ENCODE results near the gene PMIS2. TPM values are rescaled to one million over a fixed set of nuclear protein-coding genes. Genes with fewer than 3 reads are reported as not detected.

PMIS2 gene
- total and polyA plus RNA-seq, 8 donors, result not detected

DNA sequence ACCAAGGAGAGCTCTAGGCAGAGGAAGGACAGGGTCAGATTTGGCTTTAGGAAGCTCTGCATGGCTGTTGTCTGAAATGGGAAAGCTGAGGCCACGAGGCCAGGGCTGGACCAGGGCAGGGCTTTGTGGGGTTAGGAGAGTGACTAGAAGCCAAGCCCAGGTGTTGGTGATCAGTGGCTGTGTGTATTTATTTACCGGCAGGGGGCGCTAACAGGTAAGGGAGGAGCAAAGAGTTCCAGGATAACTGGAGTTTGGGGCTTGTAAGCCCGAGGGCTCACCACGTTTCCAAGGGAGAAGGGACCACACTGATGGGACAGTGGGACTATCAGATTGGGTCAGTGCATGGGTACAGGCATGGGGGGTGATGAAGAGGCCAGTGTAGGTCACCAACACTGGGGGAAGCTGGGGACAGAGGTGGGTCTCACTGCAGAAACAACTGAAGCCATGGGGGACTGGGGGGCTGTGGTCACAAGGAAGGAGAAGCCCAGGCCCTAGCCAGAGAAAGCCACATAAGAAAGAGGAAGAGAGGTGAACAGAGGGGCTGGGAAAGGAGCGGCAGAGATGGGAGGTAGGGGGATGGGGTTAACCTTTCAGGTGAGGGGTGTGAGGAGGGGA is 36.7 kb upstream of the PMIS2 start:
- Histone ChIP-seq H3K27me3 (no peaks in the 10 kb centered on the region), H3K36me3 (peaks cover 0 to 31% (median 22%) of the 10 kb centered on the region in 4 donors), H3K9me3 (no peaks in the 10 kb centered on the region), H3K4me1 (peaks cover 13 to 37% (median 26%) of the 10 kb centered on the region in 4 donors), H3K27ac (no peak overlapping the region), H3K4me3 (no peak overlapping the region)
- no peak for TF ChIP-seq EP300 (IDR thresholded peaks at IDR 0.05)
- no peak for TF ChIP-seq POLR2A (IDR thresholded peaks at IDR 0.05)
- TF ChIP-seq POLR2AphosphoS5 (IDR thresholded peaks at IDR 0.05), result no peak
- TF ChIP-seq CTCF (IDR thresholded peaks at IDR 0.05), result peak in 5 of 7 experiments; percentile 62 to 78 (median 66)
- peak; percentile 63 to 88 for DNase-seq
- intact Hi-C loops (cut with DNase I; ENCODE audit: low total_unique reads), result loop anchor here (10.0 kb wide), 1 partner anchor 166 kb away; the partner anchor contains the start of gene KMT2B
- 15 to 20% (median 18%) methylated on average over 6 of the region's 6 CpGs for WGBS, 5 donors

DNA sequence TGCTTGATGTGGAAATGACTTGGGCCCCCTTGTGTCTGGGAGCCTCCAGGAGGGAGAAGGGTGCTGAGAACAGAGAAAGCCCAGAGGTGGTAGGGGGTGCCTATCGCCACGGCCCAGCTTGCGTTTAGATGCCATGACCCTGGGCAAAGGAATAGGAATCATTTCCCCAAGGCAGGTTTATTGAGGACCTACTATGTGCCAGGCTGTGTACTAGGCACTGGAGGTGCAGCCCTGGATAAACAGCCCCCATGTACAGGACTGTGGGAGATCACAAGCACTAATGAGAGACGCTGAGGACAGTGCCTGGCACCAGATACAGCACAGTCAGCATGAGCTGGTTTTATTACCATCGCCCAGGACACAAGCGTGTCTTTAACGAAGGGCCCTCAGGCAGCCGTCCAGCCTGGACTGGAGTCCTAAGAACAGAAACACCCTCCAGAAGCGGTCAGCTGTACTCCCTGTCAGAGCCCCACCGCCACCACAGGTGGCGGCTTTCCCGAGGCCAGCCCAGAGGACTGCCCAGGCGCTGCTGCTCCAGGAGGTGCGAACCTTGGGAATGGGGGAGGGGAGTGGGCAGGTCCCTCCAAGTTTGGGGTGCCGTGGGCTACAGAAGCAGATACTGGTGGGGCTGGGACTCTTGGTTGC is 36.0 kb upstream of the PMIS2 start:
- intact Hi-C loops (cut with DNase I; ENCODE audit: low total_unique reads), result loop anchor here (10.0 kb wide), 1 partner anchor 165 kb away; the partner anchor contains the start of gene KMT2B
- Histone ChIP-seq H3K27me3 (no peaks in the 10 kb centered on the region), H3K9me3 (no peaks in the 10 kb centered on the region), H3K36me3 (peaks cover 0 to 31% (median 22%) of the 10 kb centered on the region in 4 donors), H3K4me1 (peaks cover 13 to 31% (median 19%) of the 10 kb centered on the region in 4 donors), H3K27ac (no peak overlapping the region), H3K4me3 (no peak overlapping the region)
- DNase-seq, result no peak
- WGBS, 5 donors, result 82 to 87% (median 84%) methylated on average over 5 to 15 of the region's 15 CpGs
- TF ChIP-seq CTCF (IDR thresholded peaks at IDR 0.05) (no peak), POLR2A (IDR thresholded peaks at IDR 0.05) (no peak), POLR2AphosphoS5 (IDR thresholded peaks at IDR 0.05) (no peak)

DNA sequence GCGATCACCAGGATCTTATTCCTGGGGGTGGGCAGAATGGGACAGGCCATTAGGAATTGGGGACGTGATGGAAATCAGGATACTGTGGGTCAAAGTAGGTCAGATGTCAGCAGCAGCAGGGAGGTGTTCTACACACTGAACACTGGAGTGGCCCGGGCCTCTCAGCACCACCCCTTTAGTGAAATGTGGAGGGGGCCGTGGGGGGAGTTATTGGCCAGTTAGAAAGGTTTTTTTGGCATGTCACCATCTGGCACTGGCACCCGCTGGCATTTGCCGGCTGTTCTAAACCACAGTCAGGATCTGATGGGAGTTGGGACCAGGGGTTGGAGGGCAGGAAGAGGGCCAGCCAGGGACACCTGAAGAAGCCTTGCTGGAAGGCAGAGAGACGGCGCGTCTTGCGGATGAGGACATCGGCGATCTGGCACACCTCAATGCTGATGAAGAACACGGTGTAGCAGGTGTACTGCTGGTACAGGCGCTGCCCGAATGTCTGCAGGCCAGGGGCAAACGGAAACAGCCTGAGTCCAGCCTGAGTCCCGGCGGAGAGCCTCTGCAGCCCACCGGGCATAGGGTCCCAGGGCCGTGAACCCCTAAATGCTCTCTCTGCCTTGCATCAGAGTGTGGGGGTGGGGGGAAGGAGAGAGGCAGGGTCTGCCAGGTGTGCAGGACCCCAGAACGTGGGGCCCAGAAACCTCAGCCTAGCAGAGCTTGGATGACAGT is 34.7 kb upstream of the PMIS2 start:
- no peaks in the 10 kb centered on the region for H3K9me3 ChIP-seq
- no peak overlapping the region for H3K27ac ChIP-seq
- H3K4me3 ChIP-seq, result no peak overlapping the region
- no peak for DNase-seq
- H3K27me3 ChIP-seq, result peaks cover 0 to under 1% (median 0%) of the 10 kb centered on the region in 3 donors
- H3K4me1 ChIP-seq, result peaks cover 9 to 25% (median 14%) of the 10 kb centered on the region in 4 donors
- intact Hi-C loops (cut with DNase I; ENCODE audit: low total_unique reads), result no loop called here
- no peak for TF ChIP-seq CTCF (IDR thresholded peaks at IDR 0.05)
- TF ChIP-seq EP300 (IDR thresholded peaks at IDR 0.05), result no peak
- TF ChIP-seq POLR2AphosphoS5 (IDR thresholded peaks at IDR 0.05), result no peak
- no peak for TF ChIP-seq POLR2A (IDR thresholded peaks at IDR 0.05)
- H3K36me3 ChIP-seq, result peaks cover 0 to 31% (median 22%) of the 10 kb centered on the region in 4 donors
- WGBS, 5 donors, result 75 to 84% (median 82%) methylated on average over 20 to 21 of the region's 21 CpGs
